H1 (cell line): ENCODE results near the gene TMEM25. TPM values are rescaled to one million over a fixed set of nuclear protein-coding genes. Genes with fewer than 3 reads are reported as not detected.

Source experiments
- CTCF ChIA-PET: fragments of 300-600 bp; sonication (Branson Sonifier 250); formaldehyde crosslinking; loops from one replicate; lab custom pipeline; 2021; ENCODE audit not compliant: partially characterized antibody; lab: Charles Lee
- POLR2A ChIA-PET: fragments of 300-600 bp; sonication (Branson Sonifier 250); formaldehyde crosslinking; loops from one replicate; lab custom pipeline; 2021; ENCODE audit warnings: inconsistent platforms; ENCODE audit not compliant: partially characterized antibody; lab: Charles Lee
- DNase-seq, 2 experiments: peaks; one replicate each; pipeline versions ENCODE4 v3.0.0 to v3.0.0-alpha.2; 2010 to 2022; ENCODE audit warnings: low spot score in 2 of 2, low read depth in 1 of 2, mixed read lengths in 1 of 2
- FAIRE-seq: peaks from 2 replicates; lab custom pipeline; 2011; peaks lifted over from hg19 to GRCh38; lab: Jason Lieb, UNC
- H2AFZ ChIP-seq: 2 replicates; pipeline ENCODE4 v1.8.1; 2012; ENCODE audit warnings: low read length, inconsistent platforms
- H2AK5ac ChIP-seq: 2 replicates; pipeline ENCODE4 v1.6.1; 2013; ENCODE audit warnings: low read depth, low read length
- H2BK120ac ChIP-seq: replicated peaks from 2 replicates; pipeline ENCODE3; 2013; ENCODE audit warnings: low read depth, low read length, inconsistent platforms
- H2BK12ac ChIP-seq: 2 replicates; pipeline ENCODE4 v1.6.1; 2013; ENCODE audit warnings: low read depth, low read length
- H2BK15ac ChIP-seq: 2 replicates; pipeline ENCODE4 v1.6.1; 2013; ENCODE audit warnings: low read length
- H2BK20ac ChIP-seq: 2 replicates; pipeline ENCODE4 v1.6.1; 2013; ENCODE audit warnings: low read length
- H2BK5ac ChIP-seq: 2 replicates; pipeline ENCODE4 v1.6.1; 2013; ENCODE audit warnings: low read depth, low read length
- H3K14ac ChIP-seq: 2 replicates; pipeline ENCODE4 v1.6.1; 2013; ENCODE audit warnings: inconsistent platforms; ENCODE audit not compliant: insufficient read length
- H3K18ac ChIP-seq: 2 replicates; pipeline ENCODE4 v1.6.1; 2013; ENCODE audit warnings: low read length; ENCODE audit errors: extremely low read depth
- H3K23ac ChIP-seq: 2 replicates; pipeline ENCODE4 v1.6.1; 2013; ENCODE audit warnings: inconsistent platforms; ENCODE audit not compliant: insufficient read length
- H3K23me2 ChIP-seq: 2 replicates; pipeline ENCODE4 v1.6.1; 2013; ENCODE audit warnings: low read depth, low read length
- H3K27ac ChIP-seq: 2 replicates; pipeline ENCODE4 v1.6.1; 2011; ENCODE audit warnings: low read depth, low read length, inconsistent platforms
- H3K27me3 ChIP-seq, 4 experiments: replicated peaks in 1 of 4; 1 replicate in 1 of 4; 2 replicates in 3 of 4; pipeline versions ENCODE4 v1.6.1 to v1.8.1; 2011 to 2013; ENCODE audit warnings: low read length in 3 of 4, mild to moderate bottlenecking in 3 of 4, inconsistent platforms in 2 of 4, mixed read lengths in 2 of 4, moderate library complexity in 1 of 4; ENCODE audit not compliant: control insufficient read depth in 3 of 4, insufficient read depth in 3 of 4; ENCODE audit errors: extremely low read depth in 1 of 4
- H3K36me3 ChIP-seq, 4 experiments: 2 replicates each; pipeline versions ENCODE4 v1.6.1 to v1.8.1; 2011 to 2013; ENCODE audit warnings: mild to moderate bottlenecking in 4 of 4, low read length in 3 of 4, moderate library complexity in 2 of 4, control low read depth in 1 of 4, inconsistent platforms in 1 of 4; ENCODE audit not compliant: insufficient read depth in 4 of 4, control insufficient read depth in 2 of 4
- H3K4ac ChIP-seq: replicated peaks from 2 replicates; pipeline ENCODE3; 2013; ENCODE audit warnings: low read length, low read depth, mixed read lengths, inconsistent platforms; ENCODE audit not compliant: insufficient read length
- H3K4me1 ChIP-seq, 4 experiments: replicated peaks in 1 of 4; 1 replicate in 1 of 4; 2 replicates in 3 of 4; pipeline versions ENCODE4 v1.6.1 to v1.8.1; 2011 to 2013; ENCODE audit warnings: low read length in 3 of 4, inconsistent platforms in 2 of 4, mixed read lengths in 1 of 4; ENCODE audit not compliant: insufficient read depth in 4 of 4, control insufficient read depth in 3 of 4
- H3K4me2 ChIP-seq, 2 experiments: 2 replicates each; pipeline versions ENCODE4 v1.6.1 to v1.8.1; 2011 to 2013; ENCODE audit warnings: low read depth in 2 of 2, low read length in 2 of 2, control low read depth in 1 of 2, inconsistent platforms in 1 of 2, mild to moderate bottlenecking in 1 of 2; ENCODE audit not compliant: insufficient read depth in 1 of 2
- H3K4me3 ChIP-seq, 4 experiments: fragments of 200-600, 300-600 bp in 1 of 4; sonication (generic), shearing (Covaris generic), sonication (Bioruptor Twin) in 1 of 4; 2 replicates each; pipeline versions ENCODE4 v1.5.1 to v1.8.1; 2011 to 2016; ENCODE audit warnings: low read length in 4 of 4, low read depth in 3 of 4, control low read depth in 2 of 4, inconsistent platforms in 2 of 4, mild to moderate bottlenecking in 2 of 4, mixed read lengths in 1 of 4, moderate library complexity in 1 of 4; ENCODE audit not compliant: insufficient read depth in 2 of 4; ENCODE audit errors: extremely low read depth in 1 of 4
- H3K56ac ChIP-seq: replicated peaks from 2 replicates; pipeline ENCODE3; 2013; ENCODE audit warnings: low read depth, mild to moderate bottlenecking, mixed read lengths, low read length, inconsistent platforms; ENCODE audit not compliant: insufficient read length
- H3K79me1 ChIP-seq: 2 replicates; pipeline ENCODE4 v1.6.1; 2013; ENCODE audit warnings: low read depth, low read length, control low read depth
- H3K79me2 ChIP-seq, 2 experiments: 2 replicates each; pipeline versions ENCODE4 v1.6.1 to v1.8.1; 2012 to 2013; ENCODE audit warnings: low read length in 2 of 2, mild to moderate bottlenecking in 2 of 2, inconsistent platforms in 1 of 2; ENCODE audit not compliant: insufficient read depth in 2 of 2, control insufficient read depth in 1 of 2
- H3K9ac ChIP-seq, 4 experiments: replicated peaks in 1 of 4; 1 replicate in 1 of 4; 2 replicates in 3 of 4; pipeline versions ENCODE4 v1.6.1 to v1.8.1; 2011 to 2013; ENCODE audit warnings: low read depth in 3 of 4, low read length in 3 of 4, control low read depth in 2 of 4, mild to moderate bottlenecking in 2 of 4, moderate library complexity in 2 of 4, inconsistent platforms in 1 of 4; ENCODE audit errors: extremely low read depth in 1 of 4
- H3K9me3 ChIP-seq, 2 experiments: 2 replicates each; pipeline versions ENCODE4 v1.6.1 to v1.8.1; 2012 to 2013; ENCODE audit warnings: mild to moderate bottlenecking in 2 of 2, moderate library complexity in 2 of 2, control low read depth in 1 of 2, inconsistent platforms in 1 of 2, low read depth in 1 of 2, low read length in 1 of 2, mixed read lengths in 1 of 2; ENCODE audit not compliant: insufficient read depth in 2 of 2
- H4K20me1 ChIP-seq, 2 experiments: replicated peaks in 1 of 2; 2 replicates each; pipeline versions ENCODE3 to v1.8.1; 2011 to 2013; ENCODE audit warnings: inconsistent platforms in 2 of 2, low read length in 2 of 2, mild to moderate bottlenecking in 1 of 2; ENCODE audit not compliant: insufficient read depth in 2 of 2, control insufficient read depth in 1 of 2
- H4K5ac ChIP-seq: 2 replicates; pipeline ENCODE4 v1.6.1; 2013; ENCODE audit warnings: low read length, low read depth, mixed read lengths, inconsistent platforms; ENCODE audit not compliant: insufficient read length
- H4K8ac ChIP-seq: 2 replicates; pipeline ENCODE4 v1.8.0; 2013; ENCODE audit warnings: mild to moderate bottlenecking, moderate library complexity, low read length, inconsistent platforms; ENCODE audit not compliant: insufficient read depth; ENCODE audit errors: extremely low read depth
- H4K91ac ChIP-seq: replicated peaks from 2 replicates; pipeline ENCODE3; 2013; ENCODE audit warnings: low read length, mixed read lengths, inconsistent platforms; ENCODE audit not compliant: insufficient read length
- HDAC2 ChIP-seq, 2 experiments: fragments of 300-600 bp in 1 of 2; sonication (generic) in 1 of 2; IDR thresholded peaks; 2 replicates each; pipeline ENCODE4 v1.6.1; 2011 to 2012; ENCODE audit warnings: low read depth in 2 of 2, low read length in 2 of 2, mild to moderate bottlenecking in 2 of 2, moderate library complexity in 2 of 2, borderline replicate concordance in 1 of 2, inconsistent platforms in 1 of 2
- WGBS, 2 experiments: shearing (Covaris generic) in 1 of 2; methylation state at CpG; one replicate each; pipeline versions ENCODE4 v1.1.6 to v1.1.7; 2013 to 2015; ENCODE audit warnings: low lambda C conversion rate in 2 of 2, mixed read lengths in 2 of 2, inconsistent platforms in 1 of 2, low coverage in 1 of 2, missing lambda C conversion rate in 1 of 2; ENCODE audit not compliant: insufficient replicate concordance in 2 of 2, insufficient coverage in 1 of 2, insufficient read length in 1 of 2; ENCODE audit errors: extremely low coverage in 1 of 2, missing lambda C conversion rate in 1 of 2; 5-methylcytosine and 5-hydroxymethylcytosine counted together
- polyA plus RNA-seq, 7 experiments: library from polyadenylated mRNA; depleted of rRNA in 3 of 7; stranded (reverse) in 5 of 7; unstranded in 2 of 7; fragments of >200 nt in 5 of 7; fragments of 200-250 nt in 2 of 7; gene quantifications; 1 replicate in 5 of 7; 2 replicates in 1 of 7; 4 replicates in 1 of 7; pipeline versions ENCODE4 v1.2.1 to v1.2.3, GENCODE V29; 2011 to 2013; ENCODE audit warnings: missing spikeins in 2 of 7, mixed read lengths in 2 of 7
- total RNA-seq: library from RNA; stranded (reverse); fragmentation: NEBNext Ultra II Directional; extraction: Animal tissue kit (Norgen Biotek cat#: 25700); gene quantifications from 2 replicates; pipeline ENCODE4 v1.2.1, GENCODE V29; 2021

TMEM25 gene
- total and polyA plus RNA-seq, 2 of the 8 experiments (the other 6 are each of a cell fraction or from before 2014, with no cell fraction given): 18.3 to 26.8 TPM

DNA sequence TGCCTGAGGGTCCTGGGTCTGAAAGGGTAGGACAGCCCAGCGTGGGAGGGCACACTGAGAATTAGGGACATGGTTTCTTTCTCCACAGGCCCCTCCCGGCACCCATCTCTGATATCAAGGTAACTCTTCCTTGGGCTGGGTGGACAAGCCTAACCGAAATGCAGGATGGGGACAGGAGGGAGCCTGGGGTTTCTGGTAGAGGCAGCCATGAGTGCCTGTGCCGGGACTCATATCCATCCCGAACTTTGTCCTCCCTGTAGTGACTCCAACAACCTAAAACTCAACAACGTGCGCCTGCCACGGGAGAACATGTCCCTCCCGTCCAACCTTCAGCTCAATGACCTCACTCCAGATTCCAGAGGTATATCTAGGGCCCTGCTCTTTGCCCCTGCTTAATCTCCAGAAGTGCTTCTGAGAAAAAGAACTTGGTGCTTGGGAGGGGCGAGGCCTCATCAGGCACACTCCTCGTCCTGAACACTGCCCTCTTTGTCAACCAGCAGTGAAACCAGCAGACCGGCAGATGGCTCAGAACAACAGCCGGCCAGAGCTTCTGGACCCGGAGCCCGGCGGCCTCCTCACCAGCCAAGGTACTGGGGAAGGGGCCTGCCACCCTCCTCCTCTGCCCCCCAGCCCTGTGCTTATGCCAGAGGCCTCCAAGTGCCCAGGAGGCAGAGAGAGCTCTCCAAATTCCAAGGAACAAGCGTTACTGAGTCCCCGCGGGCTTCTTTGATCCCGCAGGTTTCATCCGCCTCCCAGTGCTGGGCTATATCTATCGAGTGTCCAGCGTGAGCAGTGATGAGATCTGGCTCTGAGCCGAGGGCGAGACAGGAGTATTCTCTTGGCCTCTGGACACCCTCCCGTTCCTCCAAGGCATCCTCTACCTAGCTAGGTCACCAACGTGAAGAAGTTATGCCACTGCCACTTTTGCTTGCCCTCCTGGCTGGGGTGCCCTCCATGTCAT lies 3.1 kb downstream of the TMEM25 start:
- Histone ChIP-seq H3K23ac (no peak overlapping the region), H2BK15ac (no peak overlapping the region), H3K23me2 (peaks cover 8% of the 10 kb centered on the region), H3K27ac (no peak overlapping the region), H2AFZ (no peak overlapping the region), H3K9me3 (no peaks in the 10 kb centered on the region), H3K36me3 (no peaks in the 10 kb centered on the region; a peak in 1 of 8 replicates), H4K91ac (no peak overlapping the region), H3K79me1 (peaks cover 5% of the 10 kb centered on the region; the same call in 1 of the 2 replicates), H3K56ac (no peak overlapping the region), H3K4me2 (no peak overlapping the region), H4K5ac (no peak overlapping the region), H3K79me2 (no peaks in the 10 kb centered on the region), H3K4me1 (peaks cover 0 to 13% (median 8%) of the 10 kb centered on the region in 4 experiments; a peak in 5 of 7 replicates), H3K9ac (no peak overlapping the region), H3K14ac (no peak overlapping the region), H2AK5ac (no peak overlapping the region), H3K4ac (no peak overlapping the region), H2BK5ac (no peak overlapping the region), H2BK120ac (no peak overlapping the region), H2BK12ac (no peak overlapping the region), H3K27me3 (no peaks in the 10 kb centered on the region; a peak in 2 of 7 replicates), H4K8ac (no peak overlapping the region), H2BK20ac (no peak overlapping the region), H4K20me1 (peaks cover 0 to 1% of the 10 kb centered on the region in 2 experiments), H3K4me3 (no peak overlapping the region), H3K18ac (no peak overlapping the region)
- DNase-seq (no peak), FAIRE-seq (no peak)
- POLR2A ChIA-PET: interaction anchor here (1.3 kb wide), 1 partner anchor 10 kb away, joined by 3 read pairs; no protein-coding TSS in a partner anchor
- 84% methylated on average over 27 of the region's 27 CpGs; no CpG with 5 or more reads in 1 of the 2 experiments for WGBS, 2 experiments
- CTCF ChIA-PET: no interaction called here
- TF ChIP-seq HDAC2 (IDR thresholded peaks at IDR 0.05; ENCODE audit: borderline replicate concordance in 1 of 2, low read depth in 2 of 2, low read length in 2 of 2): no peak
